Measurements from ENCODE around the gene ZSCAN22. TPM values are rescaled to one million over a fixed set of nuclear protein-coding genes. Genes with fewer than 3 reads are reported as not detected.

The ZSCAN22 gene
- 3.9 TPM for total RNA-seq

- Histone ChIP-seq H3K27ac (peak within 1 kb of the TSS; percentile 88), H3K36me3 (no peaks in the 10 kb centered on the region), H3K4me3 (peak within 1 kb of the TSS; percentile 58 to 72), H3K4me1 (peaks cover 30% of the 10 kb centered on the region), H3K27me3 (no peaks in the 10 kb centered on the region), H3K9me3 (no peaks in the 10 kb centered on the region)
- peak in 1 of 2 donors; percentile 94 for DNase-seq (ENCODE audit: extremely low spot score in 2 of 2)
- intact Hi-C loops (cut with DNase I), result no loop called here
- no peak for TF ChIP-seq CTCF (IDR thresholded peaks at IDR 0.05)
- TF ChIP-seq POLR2AphosphoS5 (IDR thresholded peaks at IDR 0.05; ENCODE audit: insufficient read depth in 1 of 2, low read depth in 1 of 2), result peak; percentile 94 to 95
- TF ChIP-seq POLR2A (IDR thresholded peaks at IDR 0.05), result peak in 1 of 2 donors; percentile 39
Observed at GRCh38 chr19:58326914-58327726, at the start of gene ZSCAN22. Gene ZSCAN22, plus strand, starts transcription at chr19:58326994. Its CDS starts 7,809 bp downstream, at chr19:58334803.

GRCh38 chr19:58277197-58277596 lies 49.6 kb upstream of the ZSCAN22 start:
- Histone ChIP-seq H3K36me3 (peaks cover 0 to 43% of the 10 kb centered on the region in 2 donors), H3K27me3 (no peaks in the 10 kb centered on the region), H3K27ac (no peak overlapping the region), H3K4me1 (peaks cover 30% of the 10 kb centered on the region), H3K9me3 (peaks cover 27% of the 10 kb centered on the region), H3K4me3 (no peak overlapping the region)
- intact Hi-C loops (cut with DNase I), result no loop called here
- no peak for DNase-seq (ENCODE audit: extremely low spot score in 2 of 2)
- TF ChIP-seq POLR2AphosphoS5 (IDR thresholded peaks at IDR 0.05; ENCODE audit: insufficient read depth in 1 of 2, low read depth in 1 of 2), result no peak
- TF ChIP-seq POLR2A (IDR thresholded peaks at IDR 0.05), result no peak

- Histone ChIP-seq H3K27me3 (no peaks in the 10 kb centered on the region), H3K9me3 (peaks cover 19% of the 10 kb centered on the region), H3K36me3 (peaks cover 0 to 35% of the 10 kb centered on the region in 2 donors), H3K4me1 (peaks cover 30% of the 10 kb centered on the region), H3K4me3 (peak overlapping the region; percentile 69 to 100), H3K27ac (peak overlapping the region; percentile 92)
- no peak for DNase-seq (ENCODE audit: extremely low spot score in 2 of 2)
- intact Hi-C loops (cut with DNase I), result no loop called here
- TF ChIP-seq CTCF (IDR thresholded peaks at IDR 0.05) (no peak), POLR2A (IDR thresholded peaks at IDR 0.05) (no peak), POLR2AphosphoS5 (IDR thresholded peaks at IDR 0.05; ENCODE audit: insufficient read depth in 1 of 2, low read depth in 1 of 2) (no peak)
Observed at GRCh38 chr19:58277748-58278540, 48.9 kb upstream of the ZSCAN22 start.

GRCh38 chr19:58278541-58279041 lies 48.2 kb upstream of the ZSCAN22 start, which contains the start of gene ZNF8:
Gene ZNF8, plus strand, starts transcription at chr19:58278955. Its CDS starts 127 bp downstream, at chr19:58279082.
- DNase-seq (ENCODE audit: extremely low spot score in 2 of 2), result peak; percentile 96 to 98
- intact Hi-C loops (cut with DNase I), result no loop called here
- Histone ChIP-seq H3K27ac (peak within 1 kb of the TSS; percentile 92), H3K27me3 (no peaks in the 10 kb centered on the region), H3K4me3 (peak within 1 kb of the TSS; percentile 69 to 100), H3K4me1 (peaks cover 30% of the 10 kb centered on the region), H3K9me3 (peaks cover 15% of the 10 kb centered on the region), H3K36me3 (peaks cover 0 to 29% of the 10 kb centered on the region in 2 donors)
- TF ChIP-seq POLR2A (IDR thresholded peaks at IDR 0.05) (peak in 1 of 2 donors; percentile 28), POLR2AphosphoS5 (IDR thresholded peaks at IDR 0.05; ENCODE audit: insufficient read depth in 1 of 2, low read depth in 1 of 2) (peak; percentile 94), CTCF (IDR thresholded peaks at IDR 0.05) (peak in 1 of 3 experiments; percentile 21)

Data from vagina (tissue), 2 donors.